H9 (cell line): Measurements from ENCODE around the gene SUFU. TPM values are rescaled to one million over a fixed set of nuclear protein-coding genes. Genes with fewer than 3 reads are reported as not detected.
A peak's percentile ranks its signal among the peaks of the same experiment; 100 is the strongest.

Experiments used
- DNase-seq: peaks from one replicate; pipeline ENCODE4 v3.0.0-alpha.2; 2017
- H2AFZ ChIP-seq: one replicate; pipeline ENCODE4 v1.6.1; 2013; ENCODE audit warnings: mild to moderate bottlenecking, low read length, control low read depth, moderate library complexity
- H2AK5ac ChIP-seq: 2 replicates; pipeline ENCODE4 v1.6.1; 2013; ENCODE audit warnings: low read length, control low read depth, mixed read lengths; ENCODE audit not compliant: insufficient read length
- H2BK120ac ChIP-seq: one replicate; pipeline ENCODE4 v1.6.1; 2013; ENCODE audit warnings: low read depth, mild to moderate bottlenecking, low read length, control low read depth, inconsistent platforms; ENCODE audit not compliant: poor library complexity, severe bottlenecking
- H2BK12ac ChIP-seq: 2 replicates; pipeline ENCODE4 v1.6.1; 2013; ENCODE audit warnings: low read length, control low read depth, mixed read lengths, low read depth; ENCODE audit not compliant: insufficient read length
- H2BK15ac ChIP-seq: 2 replicates; pipeline ENCODE4 v1.6.1; 2013; ENCODE audit warnings: low read depth, low read length, control low read depth
- H2BK20ac ChIP-seq: one replicate; pipeline ENCODE4 v1.6.1; 2013; ENCODE audit warnings: low read depth, mild to moderate bottlenecking, low read length, control low read depth, inconsistent platforms; ENCODE audit not compliant: poor library complexity, severe bottlenecking
- H2BK5ac ChIP-seq: 2 replicates; pipeline ENCODE4 v1.6.1; 2013; ENCODE audit warnings: low read length, control low read depth, mixed read lengths; ENCODE audit not compliant: insufficient read length
- H3K14ac ChIP-seq: 2 replicates; pipeline ENCODE4 v1.6.1; 2013; ENCODE audit warnings: low read length, control low read depth; ENCODE audit not compliant: insufficient read depth
- H3K18ac ChIP-seq: 2 replicates; pipeline ENCODE4 v1.6.1; 2013; ENCODE audit warnings: low read depth, mild to moderate bottlenecking, mixed read lengths, low read length, control low read depth; ENCODE audit not compliant: insufficient read length
- H3K23ac ChIP-seq: 2 replicates; pipeline ENCODE4 v1.6.1; 2013; ENCODE audit warnings: low read length, control low read depth, mixed read lengths, low read depth; ENCODE audit not compliant: insufficient read length
- H3K23me2 ChIP-seq: 2 replicates; pipeline ENCODE4 v1.6.1; 2013; ENCODE audit warnings: low read depth, mild to moderate bottlenecking, mixed read lengths, low read length, control low read depth; ENCODE audit not compliant: insufficient read length, poor library complexity, severe bottlenecking
- H3K27ac ChIP-seq: 2 replicates; pipeline ENCODE4 v1.5.1; 2013; ENCODE audit warnings: low read length, control low read depth, mixed read lengths, low read depth; ENCODE audit not compliant: insufficient read length
- H3K27me3 ChIP-seq: 2 replicates; pipeline ENCODE4 v1.6.1; 2013; ENCODE audit warnings: low read length, control low read depth, inconsistent platforms; ENCODE audit not compliant: insufficient read depth
- H3K4ac ChIP-seq: 2 replicates; pipeline ENCODE4 v1.6.1; 2013; ENCODE audit warnings: low read depth, mild to moderate bottlenecking, control low read depth, inconsistent platforms, low read length, moderate library complexity
- H3K4me1 ChIP-seq: 2 replicates; pipeline ENCODE4 v1.6.1; 2013; ENCODE audit warnings: low read length, control low read depth, inconsistent platforms; ENCODE audit not compliant: insufficient read depth
- H3K4me2 ChIP-seq: 2 replicates; pipeline ENCODE4 v1.6.1; 2013; ENCODE audit warnings: low read length, control low read depth, mixed read lengths; ENCODE audit not compliant: insufficient read length, insufficient read depth
- H3K56ac ChIP-seq: 2 replicates; pipeline ENCODE4 v1.6.1; 2013; ENCODE audit warnings: low read depth, mild to moderate bottlenecking, mixed read lengths, low read length, control low read depth; ENCODE audit not compliant: insufficient read length
- H3K79me1 ChIP-seq: 2 replicates; pipeline ENCODE4 v1.6.1; 2013; ENCODE audit warnings: low read depth, mild to moderate bottlenecking, moderate library complexity, low read length, control low read depth, inconsistent platforms; ENCODE audit not compliant: insufficient read depth, poor library complexity, severe bottlenecking
- H3K79me2 ChIP-seq: 2 replicates; pipeline ENCODE4 v1.6.1; 2013; ENCODE audit warnings: low read length, control low read depth, inconsistent platforms; ENCODE audit not compliant: insufficient read depth
- H3K9ac ChIP-seq: 2 replicates; pipeline ENCODE4 v1.6.1; 2013; ENCODE audit warnings: low read length, control low read depth, mixed read lengths; ENCODE audit not compliant: insufficient read length; ENCODE audit errors: extremely low read depth
- H3K9me3 ChIP-seq: one replicate; pipeline ENCODE4 v1.6.1; 2013; ENCODE audit warnings: low read depth, low read length, inconsistent platforms; ENCODE audit not compliant: control insufficient read depth
- H3T11ph ChIP-seq: one replicate; pipeline ENCODE4 v1.6.1; 2013; ENCODE audit warnings: mild to moderate bottlenecking, low read length, control low read depth, inconsistent platforms
- H4K20me1 ChIP-seq: one replicate; pipeline ENCODE4 v1.6.1; 2013; ENCODE audit not compliant: control insufficient read depth, insufficient read length, insufficient read depth
- H4K5ac ChIP-seq: 2 replicates; pipeline ENCODE4 v1.6.1; 2013; ENCODE audit warnings: low read depth, mild to moderate bottlenecking, mixed read lengths, low read length, control low read depth; ENCODE audit not compliant: insufficient read length
- H4K8ac ChIP-seq: replicated peaks from 2 replicates; pipeline ENCODE4 v1.6.1; 2013; ENCODE audit warnings: low read length, control low read depth, mixed read lengths, low read depth; ENCODE audit not compliant: insufficient read length
- H4K91ac ChIP-seq: 2 replicates; pipeline ENCODE4 v1.6.1; 2013; ENCODE audit warnings: low read depth, mild to moderate bottlenecking, moderate library complexity, mixed read lengths, low read length, control low read depth; ENCODE audit not compliant: insufficient read length
- H3K27ac Mint-ChIP-seq, 3 experiments: 2 replicates in 2 of 3; 3 replicates in 1 of 3; pipeline ENCODE4 v1.8.0; 2020 to 2021; ENCODE audit warnings: mixed read lengths in 3 of 3, mild to moderate bottlenecking in 1 of 3, moderate library complexity in 1 of 3
- H3K27me3 Mint-ChIP-seq: 2 replicates; pipeline ENCODE4 v1.8.0; 2021; ENCODE audit warnings: low read depth, mild to moderate bottlenecking, moderate library complexity, mixed read lengths
- H3K36me3 Mint-ChIP-seq, 3 experiments: 2 replicates in 2 of 3; 3 replicates in 1 of 3; pipeline ENCODE4 v1.8.0; 2020 to 2021; ENCODE audit warnings: low read depth in 3 of 3, mixed read lengths in 3 of 3; ENCODE audit not compliant: insufficient read depth in 1 of 3
- H3K4me1 Mint-ChIP-seq, 2 experiments: 2 replicates each; pipeline ENCODE4 v1.8.0; 2020; ENCODE audit warnings: mixed read lengths in 2 of 2
- H3K4me3 Mint-ChIP-seq, 2 experiments: 2 replicates in 1 of 2; 3 replicates in 1 of 2; pipeline ENCODE4 v1.8.0; 2020 to 2021; ENCODE audit warnings: mild to moderate bottlenecking in 2 of 2, mixed read lengths in 2 of 2, moderate library complexity in 1 of 2
- H3K9me3 Mint-ChIP-seq, 2 experiments: 2 replicates in 1 of 2; 3 replicates in 1 of 2; pipeline ENCODE4 v1.8.0; 2020; ENCODE audit warnings: mild to moderate bottlenecking in 2 of 2, mixed read lengths in 2 of 2, moderate library complexity in 1 of 2
- WGBS: extraction: QIAGEN DNeasy Blood & Tissue Kit; methylation state at CpG from one replicate; pipeline ENCODE4 v1.1.7; 2013; ENCODE audit warnings: missing lambda C conversion rate, low lambda C conversion rate, mixed read lengths; ENCODE audit not compliant: insufficient read length; ENCODE audit errors: extremely low coverage; 5-methylcytosine and 5-hydroxymethylcytosine counted together
- total RNA-seq: library from RNA; stranded (reverse); gene quantifications from 2 replicates; pipeline ENCODE4 v1.2.1, GENCODE V29; 2021
- TF ChIP-seq, protein P1 (sequence below): fragments of 200-600 bp; sonication (generic); conservative IDR thresholded peaks from 3 replicates; pipeline ENCODE4 v1.8.0; 2021; ENCODE audit warnings: antibody characterized with exemption, mild to moderate bottlenecking

SUFU gene
- total RNA-seq, 1 experiment from 2014 or later = 9.5 TPM

DNA sequence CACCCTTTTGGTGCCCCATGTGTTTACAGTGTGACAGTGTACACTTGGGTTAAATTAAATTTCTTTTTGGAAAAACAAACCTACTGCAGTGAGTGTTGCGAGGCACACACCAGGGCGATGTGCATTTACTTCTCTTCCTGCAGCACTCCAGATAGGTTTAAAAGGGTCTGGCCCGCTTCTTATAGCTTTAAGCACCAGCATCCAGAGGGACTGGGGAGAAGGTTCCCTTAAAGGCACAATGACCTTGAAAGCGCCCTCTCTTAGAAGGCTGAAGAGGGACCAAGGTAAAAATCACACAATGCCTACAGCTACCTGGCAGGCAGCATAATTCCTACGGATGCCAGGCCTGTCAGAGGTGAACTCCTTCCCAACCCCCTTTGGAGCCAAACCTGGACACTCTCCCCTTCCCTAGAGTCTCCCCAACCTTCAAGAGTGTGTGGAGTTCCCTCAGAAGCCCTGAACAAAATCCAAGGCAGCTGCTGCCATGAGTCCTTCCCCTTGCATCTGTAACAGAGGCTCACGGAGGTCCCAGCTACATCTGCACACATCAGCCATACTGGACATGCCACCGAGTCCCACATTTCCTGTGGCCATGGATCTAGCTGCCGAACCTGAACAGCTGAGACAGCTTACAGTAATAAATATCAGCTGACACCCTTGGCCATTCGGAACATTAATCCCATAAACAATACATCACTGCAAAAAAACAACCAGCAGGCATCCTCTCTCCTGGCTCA is 173.7 kb downstream of the SUFU start:
- H4K20me1 ChIP-seq = no peaks in the 10 kb centered on the region
- H3K27ac ChIP-seq = no peak overlapping the region
- no peaks in the 10 kb centered on the region for H3K27me3 ChIP-seq
- H2AK5ac ChIP-seq = no peak overlapping the region
- H3K9me3 Mint-ChIP-seq = no peaks in the 10 kb centered on the region
- H3K27ac Mint-ChIP-seq = peak overlapping the region; percentile 46 to 85 (median 65); a peak in 3 of 7 replicates
- no peak overlapping the region for H4K5ac ChIP-seq
- no peak overlapping the region for H3K56ac ChIP-seq
- H3K4me1 Mint-ChIP-seq = peaks cover 68 to 74% of the 10 kb centered on the region in 2 experiments
- no peak overlapping the region for H3K23ac ChIP-seq
- DNase-seq = no peak
- no CpG with 5 or more reads among the region's 9 CpGs for WGBS
- H2BK120ac ChIP-seq = no peak overlapping the region
- no peak overlapping the region for H3K14ac ChIP-seq
- H2BK5ac ChIP-seq = no peak overlapping the region
- no peak overlapping the region for H4K8ac ChIP-seq
- H3K4me2 ChIP-seq = no peak overlapping the region
- H3K18ac ChIP-seq = no peak overlapping the region
- H2BK20ac ChIP-seq = no peak overlapping the region
- H3T11ph ChIP-seq = no peak overlapping the region
- H4K91ac ChIP-seq = no peak overlapping the region
- no peak overlapping the region for H2BK12ac ChIP-seq
- no peaks in the 10 kb centered on the region for H3K27me3 Mint-ChIP-seq
- peaks cover 15% of the 10 kb centered on the region; the same call in 1 of the 2 replicates for H3K4me1 ChIP-seq
- no peak overlapping the region for H3K9ac ChIP-seq
- no peaks in the 10 kb centered on the region for H3K9me3 ChIP-seq
- H3K4ac ChIP-seq = no peak overlapping the region
- H2AFZ ChIP-seq = no peak overlapping the region
- no peaks in the 10 kb centered on the region for H3K23me2 ChIP-seq
- H3K4me3 Mint-ChIP-seq = peak overlapping the region in 1 of 2 experiments; percentile 23; a peak in 2 of 5 replicates
- H2BK15ac ChIP-seq = no peak overlapping the region
- TF ChIP-seq, protein P1, sequence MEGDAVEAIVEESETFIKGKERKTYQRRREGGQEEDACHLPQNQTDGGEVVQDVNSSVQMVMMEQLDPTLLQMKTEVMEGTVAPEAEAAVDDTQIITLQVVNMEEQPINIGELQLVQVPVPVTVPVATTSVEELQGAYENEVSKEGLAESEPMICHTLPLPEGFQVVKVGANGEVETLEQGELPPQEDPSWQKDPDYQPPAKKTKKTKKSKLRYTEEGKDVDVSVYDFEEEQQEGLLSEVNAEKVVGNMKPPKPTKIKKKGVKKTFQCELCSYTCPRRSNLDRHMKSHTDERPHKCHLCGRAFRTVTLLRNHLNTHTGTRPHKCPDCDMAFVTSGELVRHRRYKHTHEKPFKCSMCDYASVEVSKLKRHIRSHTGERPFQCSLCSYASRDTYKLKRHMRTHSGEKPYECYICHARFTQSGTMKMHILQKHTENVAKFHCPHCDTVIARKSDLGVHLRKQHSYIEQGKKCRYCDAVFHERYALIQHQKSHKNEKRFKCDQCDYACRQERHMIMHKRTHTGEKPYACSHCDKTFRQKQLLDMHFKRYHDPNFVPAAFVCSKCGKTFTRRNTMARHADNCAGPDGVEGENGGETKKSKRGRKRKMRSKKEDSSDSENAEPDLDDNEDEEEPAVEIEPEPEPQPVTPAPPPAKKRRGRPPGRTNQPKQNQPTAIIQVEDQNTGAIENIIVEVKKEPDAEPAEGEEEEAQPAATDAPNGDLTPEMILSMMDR = no peak
- peaks cover 8 to 18% (median 15%) of the 10 kb centered on the region in 3 experiments; a peak in 6 of 7 replicates for H3K36me3 Mint-ChIP-seq
- H3K79me2 ChIP-seq = no peaks in the 10 kb centered on the region
- H3K79me1 ChIP-seq = no peaks in the 10 kb centered on the region
